ENCODE measurements around the gene GATAD2A.

Gene GATAD2A

DNA sequence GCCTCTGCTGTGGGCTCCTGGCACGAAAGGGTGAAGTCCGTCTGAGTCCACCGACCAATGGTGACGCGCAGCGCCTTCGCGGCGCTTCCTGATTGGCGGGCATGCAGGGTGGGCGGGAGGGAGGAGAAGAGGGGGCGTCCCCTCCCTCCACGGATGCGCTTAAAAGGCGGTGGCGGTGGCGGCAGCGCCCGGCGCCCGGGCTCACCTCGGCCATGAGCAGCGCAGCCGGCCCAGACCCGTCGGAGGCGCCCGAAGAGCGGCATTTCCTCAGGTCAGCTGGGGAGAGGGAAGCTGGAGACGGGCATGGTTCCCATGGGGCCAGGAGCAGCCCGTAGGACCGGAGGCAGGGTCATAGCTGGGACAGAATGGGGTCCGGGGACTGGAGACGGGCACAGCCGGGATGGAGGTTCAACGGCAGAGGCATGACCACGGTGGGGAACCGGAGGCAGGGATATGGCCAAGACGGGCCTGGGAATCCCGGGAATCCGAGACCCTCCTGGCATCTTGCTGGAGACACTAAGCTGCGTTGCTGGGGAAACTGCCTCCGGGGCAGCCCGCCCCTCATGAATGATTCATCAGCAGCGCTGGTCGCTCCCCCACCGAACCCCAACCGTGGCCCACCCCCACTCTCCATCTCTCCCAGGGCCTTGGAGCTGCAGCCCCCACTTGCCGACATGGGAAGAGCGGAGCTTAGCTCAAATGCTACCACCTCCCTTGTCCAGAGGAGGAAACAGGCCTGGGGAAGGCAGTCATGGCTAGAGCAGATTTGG lies 123.4 kb downstream of the GATAD2A start, which contains the start of gene YJEFN3:
Gene YJEFN3 (plus strand): TSS at position 191 of the 770 bp plus-strand sequence. CDS start 22 bp downstream, at position 213.
- DNase-seq (ENCODE audit: low spot score) = no peak
- FAIRE-seq = no peak

GRCh38 chr19:19529783-19530422 lies 124.4 kb downstream of the GATAD2A start:
- FAIRE-seq (no peak), DNase-seq (ENCODE audit: low spot score) (no peak)

GRCh38 chr19:19530423-19530804 lies 124.9 kb downstream of the GATAD2A start:
- DNase-seq (ENCODE audit: low spot score) = no peak
- FAIRE-seq = no peak

GRCh38 chr19:19530889-19531288 lies 125.4 kb downstream of the GATAD2A start:
- FAIRE-seq (no peak), DNase-seq (ENCODE audit: low spot score) (no peak)

DNA sequence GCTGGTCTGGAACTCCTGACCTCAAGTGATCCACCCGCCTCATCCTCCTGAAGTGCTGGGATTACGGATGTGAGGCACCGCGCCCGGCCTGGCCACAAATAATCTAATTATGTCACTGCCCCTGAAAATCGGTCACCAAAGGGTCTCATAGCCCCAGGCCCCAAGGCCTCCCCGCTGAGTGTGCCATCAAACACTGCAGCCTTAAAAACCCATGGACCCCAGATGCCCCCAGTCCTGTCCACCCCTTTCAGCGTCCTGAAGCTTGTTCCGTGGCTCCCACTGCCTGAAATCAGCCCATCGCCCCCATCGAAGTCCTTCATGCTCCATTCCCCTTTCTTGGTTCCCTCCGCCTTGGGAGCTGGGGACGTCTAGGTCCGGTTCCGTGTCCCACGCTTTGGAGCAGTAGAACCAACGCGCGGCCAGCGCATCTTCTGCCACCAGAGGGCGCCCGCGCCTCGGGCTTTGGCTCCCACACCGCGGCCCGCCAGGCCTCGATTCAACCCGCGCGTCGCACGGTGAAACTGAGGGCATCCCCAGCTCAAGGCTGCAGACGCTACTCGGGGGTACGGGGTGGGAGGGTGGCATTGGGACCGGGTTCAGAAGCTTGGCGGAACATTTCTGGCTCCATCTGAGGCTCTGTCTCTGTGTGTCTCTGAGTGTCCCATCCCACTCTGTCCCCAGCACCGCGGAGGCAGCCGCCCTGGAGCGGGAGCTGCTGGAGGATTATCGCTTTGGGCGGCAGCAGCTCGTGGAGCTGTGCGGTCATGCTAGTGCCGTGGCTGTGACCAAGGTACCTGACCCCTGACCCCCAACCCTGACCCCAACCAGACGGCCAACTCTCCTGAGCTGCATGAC lies 126.7 kb downstream of the GATAD2A start:
- no peak for FAIRE-seq
- DNase-seq (ENCODE audit: low spot score) = peak; percentile 24

DNA sequence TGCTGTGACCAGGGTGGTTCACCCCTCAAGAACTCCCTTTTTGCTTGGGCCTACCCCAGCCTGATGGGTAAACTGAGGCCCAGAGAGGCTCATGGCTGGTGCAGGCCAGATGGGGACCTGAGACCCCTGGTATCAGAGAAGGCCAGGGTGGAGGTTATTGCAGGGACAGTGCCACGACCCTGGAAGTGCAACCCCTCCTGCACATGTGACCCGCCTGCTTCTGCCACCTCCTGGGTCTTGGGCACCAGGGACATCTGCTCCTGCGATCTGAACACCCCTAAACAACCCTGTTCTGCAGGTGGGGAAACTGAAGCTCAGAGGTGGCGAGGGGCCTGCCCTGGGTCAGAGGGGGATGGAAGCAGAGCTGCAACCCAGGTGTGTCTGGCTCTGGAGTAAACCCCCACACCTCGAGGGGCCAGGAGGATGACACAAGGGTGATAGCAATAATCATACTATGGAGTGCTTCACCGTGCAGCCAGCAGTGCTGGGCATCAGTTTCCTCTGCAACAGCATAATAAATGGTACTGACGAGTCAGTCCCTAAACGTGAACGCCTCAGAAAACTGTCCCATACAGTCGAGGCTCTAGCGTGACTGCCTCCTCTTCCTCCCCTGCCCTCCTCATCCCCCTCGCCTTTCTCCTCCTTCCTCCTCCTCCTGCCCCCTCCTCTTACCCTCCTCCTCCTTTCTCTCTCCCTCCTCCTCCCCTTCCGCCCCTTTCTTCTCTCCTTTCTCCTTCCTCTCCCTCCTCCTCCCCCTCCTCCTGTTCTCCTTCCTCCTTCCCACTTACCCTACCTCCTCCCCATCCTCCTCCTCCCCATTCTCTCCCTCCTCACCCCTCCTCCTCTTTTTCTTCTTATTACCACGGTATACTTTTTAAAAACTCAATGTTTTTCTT lies 127.6 kb downstream of the GATAD2A start:
- FAIRE-seq = no peak
- no peak for DNase-seq (ENCODE audit: low spot score)

DNA sequence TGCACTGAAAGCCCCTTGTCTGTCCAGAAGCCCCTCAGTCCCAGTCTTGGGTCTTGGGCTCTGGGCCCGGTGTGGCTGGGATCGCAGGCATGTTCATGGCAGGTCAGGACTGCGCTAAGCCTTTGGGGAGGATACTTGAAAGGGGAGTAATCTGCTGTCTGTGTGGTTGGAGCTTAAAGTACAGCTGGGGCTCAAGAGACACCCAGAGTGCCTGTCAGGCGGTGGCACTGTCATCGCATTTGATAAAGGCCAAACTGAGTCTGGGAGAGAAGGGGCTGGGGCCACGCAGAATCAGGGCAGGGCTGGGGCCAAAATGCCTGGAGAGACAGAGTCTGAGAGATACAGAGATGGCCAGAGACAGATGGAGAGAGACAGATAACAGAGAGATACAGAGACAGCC lies 128.4 kb downstream of the GATAD2A start:
- FAIRE-seq = no peak
- DNase-seq (ENCODE audit: low spot score) = no peak

GRCh38 chr19:19534556-19535265 lies 129.2 kb downstream of the GATAD2A start:
- no peak for DNase-seq (ENCODE audit: low spot score)
- no peak for FAIRE-seq

- FAIRE-seq (no peak), DNase-seq (ENCODE audit: low spot score) (no peak)
Observed at GRCh38 chr19:19535311-19536191, 130.1 kb downstream of the GATAD2A start.

GRCh38 chr19:19537075-19538048 lies 131.9 kb downstream of the GATAD2A start:
- DNase-seq (ENCODE audit: low spot score) (no peak), FAIRE-seq (no peak)

DNA sequence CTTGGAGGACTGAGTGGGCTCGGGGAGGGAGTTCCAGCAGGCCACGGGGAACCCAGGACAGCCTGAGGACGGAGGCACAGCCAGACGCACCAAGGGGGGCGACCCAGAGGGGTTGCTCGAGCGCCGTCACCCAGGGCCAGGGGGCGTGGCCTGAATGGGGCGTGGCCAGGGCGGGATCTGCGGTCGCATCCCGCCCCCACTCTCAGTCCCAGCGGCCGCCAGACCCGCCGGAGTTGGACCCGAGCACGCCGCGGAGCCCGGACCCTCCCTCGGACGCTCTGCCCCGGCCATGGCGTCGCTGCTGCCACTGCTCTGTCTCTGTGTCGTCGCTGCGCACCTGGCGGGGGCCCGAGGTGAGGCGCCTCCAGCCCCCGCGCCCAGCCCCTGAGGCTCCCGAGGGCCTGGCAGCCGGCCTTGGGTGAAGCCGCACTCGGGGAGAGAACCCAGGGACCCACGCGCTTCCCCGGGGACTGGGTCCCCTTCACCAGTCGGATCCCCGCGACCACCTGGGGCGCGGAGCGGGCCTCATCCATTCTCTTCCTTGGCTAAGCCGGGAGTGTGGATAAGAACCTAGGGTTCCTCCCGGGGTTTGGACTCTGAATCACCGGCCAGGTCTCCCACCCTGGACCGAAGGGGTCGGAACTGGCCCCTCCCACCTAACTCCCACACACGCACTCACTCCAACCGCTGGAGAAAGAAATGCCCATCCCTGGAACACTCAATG lies 132.7 kb downstream of the GATAD2A start, which contains the start of gene CILP2:
Gene CILP2 (plus strand): TSS at position 205 of the 724 bp plus-strand sequence. CDS start 85 bp downstream, at position 290.
- DNase-seq (ENCODE audit: low spot score) = no peak
- no peak for FAIRE-seq

DNA sequence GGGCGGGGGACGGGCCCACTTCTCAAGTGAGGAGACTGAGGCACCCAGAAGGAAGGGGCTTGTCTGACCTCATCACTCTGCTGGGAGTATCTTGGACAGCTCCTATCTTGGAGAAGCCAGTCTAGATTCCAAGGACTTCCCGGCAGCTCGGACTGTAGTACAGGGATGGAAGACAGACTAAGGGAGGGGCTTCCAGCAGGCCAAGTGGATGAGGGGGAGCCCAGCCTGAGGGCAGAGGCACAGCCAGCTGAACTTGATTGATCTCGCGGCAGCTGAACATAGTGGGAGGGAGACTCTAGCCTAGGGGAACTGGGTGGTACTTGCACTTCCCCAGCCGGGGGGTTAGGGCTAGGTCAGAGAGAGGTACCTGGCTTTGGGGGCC lies 133.3 kb downstream of the GATAD2A start:
- DNase-seq (ENCODE audit: low spot score) (no peak), FAIRE-seq (no peak)

- no peak for DNase-seq (ENCODE audit: low spot score)
- no peak for FAIRE-seq
Observed at GRCh38 chr19:19539698-19540063, 134.2 kb downstream of the GATAD2A start.

- DNase-seq (ENCODE audit: low spot score) (no peak), FAIRE-seq (no peak)
Observed at GRCh38 chr19:19540064-19540714, 134.7 kb downstream of the GATAD2A start.

DNA sequence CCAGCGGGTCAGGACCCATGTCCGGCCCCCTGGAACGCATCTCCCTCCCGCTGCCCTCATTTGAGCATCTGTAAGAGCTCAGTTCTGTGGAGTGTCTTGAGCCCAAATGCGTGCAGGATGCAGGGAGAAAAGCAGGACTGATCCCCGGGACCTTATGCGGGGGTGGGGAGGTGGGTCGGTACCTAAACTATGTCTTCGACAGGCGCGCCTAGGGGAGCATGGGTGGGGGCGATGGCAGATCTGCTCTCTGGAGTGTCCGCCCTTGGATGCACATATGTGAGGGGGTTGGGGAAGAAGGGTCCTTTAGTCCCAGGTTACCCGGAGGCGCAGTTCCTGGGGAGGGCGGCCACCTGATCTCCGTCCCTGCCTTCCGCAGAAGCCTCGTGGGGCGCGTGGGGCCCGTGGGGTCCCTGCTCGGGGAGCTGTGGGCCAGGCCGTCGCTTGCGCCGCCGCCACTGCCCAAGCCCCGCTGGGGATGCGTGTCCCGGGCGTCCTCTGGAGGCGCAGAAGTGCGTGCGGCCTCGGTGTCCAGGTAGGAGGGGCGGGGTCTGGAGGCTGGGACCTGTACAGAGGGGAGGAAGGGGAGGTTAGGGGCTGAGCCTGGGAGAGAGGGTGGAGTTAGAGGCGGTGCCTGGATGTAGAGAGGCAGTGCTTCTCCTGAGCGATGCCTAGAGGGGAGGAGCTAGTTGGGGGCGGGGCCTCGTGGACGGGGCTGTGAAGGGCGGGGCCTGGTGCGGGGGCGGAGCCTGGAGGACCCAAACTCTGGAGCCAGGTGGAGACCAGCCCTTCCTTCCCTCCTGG lies 135.4 kb downstream of the GATAD2A start:
- FAIRE-seq (no peak), DNase-seq (ENCODE audit: low spot score) (no peak)

DNA sequence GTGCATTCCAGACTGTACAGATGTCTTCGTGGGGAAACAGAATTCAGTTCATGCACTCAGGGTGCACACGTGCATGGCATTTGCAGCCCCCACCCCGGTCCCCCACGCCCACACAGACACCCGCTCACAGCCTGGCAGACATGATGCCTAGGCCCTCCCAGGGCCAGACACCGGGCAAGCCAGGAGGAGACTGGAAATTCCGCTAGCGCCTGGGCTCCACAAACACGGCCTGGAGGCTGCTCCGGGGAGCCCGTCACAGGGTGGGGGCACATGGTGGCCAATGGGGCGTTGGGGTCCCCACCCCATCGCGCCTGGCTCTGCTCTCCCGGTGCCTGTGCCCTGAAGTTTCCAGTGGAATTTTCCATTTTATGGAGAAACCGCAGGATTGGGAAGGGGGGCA lies 136.1 kb downstream of the GATAD2A start:
- FAIRE-seq = no peak
- no peak for DNase-seq (ENCODE audit: low spot score)
